ENCODE results near the gene ATP9B. TPM values are rescaled to one million over a fixed set of nuclear protein-coding genes. Genes with fewer than 3 reads are reported as not detected.

The ATP9B gene
- total RNA-seq, 1 experiment from 2014 or later, result 17.9 TPM

- no peak for DNase-seq (ENCODE audit: low spot score)
- ChIA-PET CTCF (no interaction called here), POLR2A (ENCODE audit: low non-redundant PET) (no interaction called here)
- H3K36me3 ChIP-seq (ENCODE audit: insufficient read depth, low read length, poor library complexity, severe bottlenecking), result no peaks in the 10 kb centered on the region
- no peak overlapping the region for H3K27ac ChIP-seq (ENCODE audit: low read depth, low read length, poor library complexity, severe bottlenecking)
- H3K4me1 ChIP-seq (ENCODE audit: insufficient read depth, low read length, poor library complexity, severe bottlenecking), result no peaks in the 10 kb centered on the region
- H3K4me3 ChIP-seq (ENCODE audit: low read depth, low read length, poor library complexity, severe bottlenecking), result no peak overlapping the region
- intact Hi-C loops (cut with micrococcal nuclease; ENCODE audit: unreplicated experiment), result no loop called here
- TF ChIP-seq CTCF (conservative IDR thresholded peaks at IDR 0.05; ENCODE audit: low read depth, low read length) (no peak), EZH2 (IDR thresholded peaks at IDR 0.05; ENCODE audit: borderline replicate concordance, low read depth, low read length, poor library complexity, severe bottlenecking) (no peak)
- BruUV-seq (replicated peaks), result no TSS peak
- H3K9me3 ChIP-seq (ENCODE audit: low read depth, low read length, poor library complexity, severe bottlenecking), result no peaks in the 10 kb centered on the region
- no peaks in the 10 kb centered on the region for H3K27me3 ChIP-seq (replicated peaks; ENCODE audit: insufficient read depth, low read depth, low read length, poor library complexity)
These were observed 287.2 kb downstream of the ATP9B start for GRCh38 chr18:79356435-79356834.

- no peaks in the 10 kb centered on the region for H3K4me1 ChIP-seq (ENCODE audit: insufficient read depth, low read length, poor library complexity, severe bottlenecking)
- intact Hi-C loops (cut with micrococcal nuclease; ENCODE audit: unreplicated experiment), result no loop called here
- CTCF ChIA-PET, result no interaction called here
- TF ChIP-seq EZH2 (IDR thresholded peaks at IDR 0.05; ENCODE audit: borderline replicate concordance, low read depth, low read length, poor library complexity, severe bottlenecking) (no peak), CTCF (conservative IDR thresholded peaks at IDR 0.05; ENCODE audit: low read depth, low read length) (no peak)
- DNase-seq (ENCODE audit: low spot score), result no peak
- POLR2A ChIA-PET (ENCODE audit: low non-redundant PET), result interaction anchor here (0.7 kb wide), 1 partner anchor 134 kb away, joined by 4 read pairs; no protein-coding TSS in a partner anchor
- H3K27me3 ChIP-seq (replicated peaks; ENCODE audit: insufficient read depth, low read depth, low read length, poor library complexity), result no peaks in the 10 kb centered on the region
- H3K27ac ChIP-seq (ENCODE audit: low read depth, low read length, poor library complexity, severe bottlenecking), result no peak overlapping the region
- no TSS peak for BruUV-seq (replicated peaks)
- H3K36me3 ChIP-seq (ENCODE audit: insufficient read depth, low read length, poor library complexity, severe bottlenecking), result peaks cover 5% of the 10 kb centered on the region
- no peak overlapping the region for H3K4me3 ChIP-seq (ENCODE audit: low read depth, low read length, poor library complexity, severe bottlenecking)
- H3K9me3 ChIP-seq (ENCODE audit: low read depth, low read length, poor library complexity, severe bottlenecking), result no peaks in the 10 kb centered on the region
These were observed 291.7 kb downstream of the ATP9B start for GRCh38 chr18:79360933-79361332.

- no peaks in the 10 kb centered on the region for H3K4me1 ChIP-seq (ENCODE audit: insufficient read depth, low read length, poor library complexity, severe bottlenecking)
- no peak for DNase-seq (ENCODE audit: low spot score)
- BruUV-seq (replicated peaks), result no TSS peak
- no peak for TF ChIP-seq EZH2 (IDR thresholded peaks at IDR 0.05; ENCODE audit: borderline replicate concordance, low read depth, low read length, poor library complexity, severe bottlenecking)
- no peak for TF ChIP-seq CTCF (conservative IDR thresholded peaks at IDR 0.05; ENCODE audit: low read depth, low read length)
- no peaks in the 10 kb centered on the region for H3K27me3 ChIP-seq (replicated peaks; ENCODE audit: insufficient read depth, low read depth, low read length, poor library complexity)
- no peak overlapping the region for H3K27ac ChIP-seq (ENCODE audit: low read depth, low read length, poor library complexity, severe bottlenecking)
- H3K4me3 ChIP-seq (ENCODE audit: low read depth, low read length, poor library complexity, severe bottlenecking), result no peak overlapping the region
- peaks cover 5% of the 10 kb centered on the region for H3K36me3 ChIP-seq (ENCODE audit: insufficient read depth, low read length, poor library complexity, severe bottlenecking)
- H3K9me3 ChIP-seq (ENCODE audit: low read depth, low read length, poor library complexity, severe bottlenecking), result no peaks in the 10 kb centered on the region
- intact Hi-C loops (cut with micrococcal nuclease; ENCODE audit: unreplicated experiment), result no loop called here
- POLR2A ChIA-PET (ENCODE audit: low non-redundant PET), result interaction anchor here (0.7 kb wide), 1 partner anchor 133 kb away, joined by 4 read pairs; no protein-coding TSS in a partner anchor
- CTCF ChIA-PET, result interaction anchor here (0.6 kb wide), 1 partner anchor 36 kb away, joined by 3 read pairs; no protein-coding TSS in a partner anchor
These were observed 292.8 kb downstream of the ATP9B start for GRCh38 chr18:79361766-79362522.

Data from A673 (cell line).